ENCODE measurements around the gene KCTD2.

The KCTD2 gene

GRCh38 chr17:75077496-75078283, 30.7 kb downstream of the KCTD2 start:
- DNase-seq, result peak; percentile 48 to 54

DNA sequence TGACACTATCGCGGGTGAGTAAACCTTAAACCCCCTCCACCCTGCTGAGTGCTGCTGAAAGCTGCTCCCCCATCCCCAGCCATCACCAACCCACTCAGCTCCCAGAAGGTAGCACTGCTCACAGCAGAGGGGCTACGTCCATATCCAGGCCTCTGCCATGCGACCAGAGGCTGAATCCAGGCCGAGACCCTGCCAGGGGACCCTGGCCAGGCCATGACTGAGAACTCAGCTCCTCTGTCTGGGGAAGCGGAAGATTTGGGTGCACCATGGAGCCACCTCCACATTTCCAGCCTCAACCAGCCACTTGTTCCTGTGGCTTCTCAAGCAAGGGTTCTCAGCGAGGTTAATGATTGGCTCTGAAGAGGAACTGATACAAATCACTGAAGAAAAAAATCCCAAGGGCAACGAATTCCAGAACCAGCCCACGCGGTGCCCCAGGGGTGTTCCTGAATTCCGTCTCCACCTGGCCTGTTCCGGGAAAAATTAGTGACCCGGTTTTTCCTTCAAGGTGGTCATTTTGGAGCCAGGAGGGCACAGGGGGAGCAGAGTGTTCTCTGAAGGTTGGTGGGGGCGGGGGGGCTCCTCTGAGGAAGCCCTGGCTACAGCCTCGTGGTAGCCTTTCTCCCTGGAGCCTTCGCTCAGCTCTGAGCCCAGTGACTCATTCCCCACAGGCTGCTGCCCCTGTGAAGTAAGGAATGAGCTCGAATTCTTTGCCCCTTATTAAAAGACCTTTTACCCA, 31.4 kb downstream of the KCTD2 start:
- no peak for DNase-seq

DNA sequence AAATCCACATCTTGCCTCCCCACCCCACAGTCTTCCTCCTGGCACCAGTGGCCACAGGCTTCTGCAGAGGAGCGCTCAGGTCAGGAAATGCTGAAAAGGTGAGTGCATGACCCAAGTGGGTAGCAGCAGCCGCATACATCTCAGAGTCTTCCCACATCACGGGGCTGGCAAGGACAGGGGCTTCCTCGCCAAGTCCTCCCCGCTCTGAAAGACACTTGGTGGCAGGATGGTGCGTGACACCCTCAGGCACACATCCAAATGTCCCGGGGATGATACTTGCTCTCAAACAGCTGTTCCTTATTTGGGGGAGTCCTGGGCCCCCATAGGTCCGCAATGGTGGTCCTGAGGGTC, 32.0 kb downstream of the KCTD2 start:
- no peak for DNase-seq

- DNase-seq, result no peak
Measured at GRCh38 chr17:75081611-75082540, 34.9 kb downstream of the KCTD2 start.

- no peak for DNase-seq
Measured at GRCh38 chr17:75082683-75083082, 35.7 kb downstream of the KCTD2 start.

- DNase-seq, result no peak
Measured at GRCh38 chr17:75084039-75084660, 37.1 kb downstream of the KCTD2 start.

DNA sequence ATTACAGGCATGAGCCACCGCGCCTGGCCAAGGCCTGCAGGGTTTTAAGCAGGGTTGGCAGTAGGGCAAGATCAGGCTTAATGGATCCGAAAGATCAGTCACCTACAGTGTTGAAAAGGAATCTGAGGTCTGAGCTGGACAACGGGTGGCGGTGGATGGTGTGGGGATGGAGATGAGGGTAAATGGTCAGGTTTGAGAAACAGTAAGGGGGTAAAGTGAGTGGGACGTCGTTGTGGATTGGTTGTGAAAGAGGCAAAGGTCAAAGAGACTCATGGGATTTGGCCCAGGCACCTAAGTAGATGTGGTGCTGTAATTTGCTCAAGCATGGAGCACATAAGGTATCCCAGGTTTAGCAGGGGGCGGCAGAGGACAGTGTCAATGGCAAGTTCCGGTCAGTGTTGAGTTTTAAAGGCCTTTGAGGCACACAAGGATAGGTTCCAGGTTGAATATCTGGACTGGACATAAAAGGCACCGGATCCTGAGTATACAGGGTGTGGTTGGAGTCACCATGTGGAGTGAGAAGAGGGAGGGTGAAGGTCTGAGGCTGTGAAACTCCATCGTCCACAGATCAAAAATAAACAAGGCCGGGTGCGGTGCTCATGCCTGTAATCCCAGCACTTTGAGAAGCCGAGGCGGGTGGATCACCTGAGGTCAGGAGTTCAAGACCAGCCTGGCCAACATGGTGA, 39.6 kb downstream of the KCTD2 start:
- no peak for DNase-seq

DNA sequence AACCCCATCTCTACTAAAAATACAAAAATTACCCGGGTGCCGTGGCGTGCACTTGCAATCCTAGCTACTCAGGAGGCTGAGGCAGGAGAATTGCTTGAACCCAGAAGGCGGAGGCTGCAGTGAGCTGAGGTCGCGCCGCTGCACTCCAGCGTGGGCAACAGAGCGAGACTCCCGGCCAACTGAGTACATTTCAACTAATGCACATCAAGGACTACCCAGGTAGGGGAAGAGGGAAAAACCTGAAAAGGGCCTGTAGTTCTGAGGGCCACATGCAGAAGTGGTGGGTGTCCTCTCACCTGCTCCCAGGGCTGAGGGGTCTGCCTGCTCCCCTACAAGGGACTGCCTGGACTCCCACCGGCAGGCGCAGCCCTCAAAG, 40.1 kb downstream of the KCTD2 start:
- DNase-seq, result no peak

GRCh38 chr17:75087558-75088453, 40.8 kb downstream of the KCTD2 start, which contains the start of gene SLC16A5:
Gene SLC16A5, plus strand, starts transcription at chr17:75087954. Its CDS starts 5,683 bp downstream, at chr17:75093637.
- peak; percentile 44 to 72 for DNase-seq

GRCh38 chr17:75088465-75089417, 41.7 kb downstream of the KCTD2 start:
- peak in 1 of 2 donors; percentile 46 for DNase-seq

GRCh38 chr17:75090871-75091854, 44.1 kb downstream of the KCTD2 start:
- no peak for DNase-seq

DNA sequence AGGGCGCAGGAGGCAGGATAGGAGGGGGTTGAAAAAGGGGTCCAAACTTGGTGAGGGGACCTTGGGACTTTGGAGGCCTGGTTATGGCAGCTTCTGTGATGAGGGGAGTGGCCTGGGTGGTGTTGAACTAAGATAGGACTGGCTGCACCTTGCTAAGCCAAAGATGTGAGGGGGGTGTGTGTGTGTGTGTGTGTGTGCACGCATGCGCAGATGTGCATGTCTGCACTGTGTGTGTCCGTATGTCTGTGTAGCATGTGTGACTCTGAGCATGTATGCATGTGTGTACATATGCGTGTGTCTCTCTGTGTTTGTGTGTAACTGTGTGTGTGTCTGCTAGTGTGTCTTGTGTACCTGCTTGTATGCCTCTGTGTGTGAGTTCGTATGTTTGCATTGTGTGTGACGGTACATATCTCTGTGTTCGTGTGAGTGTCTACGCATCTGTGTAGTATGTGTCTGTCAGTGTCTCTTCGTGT, 44.9 kb downstream of the KCTD2 start:
- DNase-seq, result no peak

GRCh38 chr17:75093548-75094158, 46.6 kb downstream of the KCTD2 start:
- no peak for DNase-seq

- DNase-seq, result no peak
Measured at GRCh38 chr17:75094871-75095399, 47.9 kb downstream of the KCTD2 start.

- peak in 1 of 2 donors; percentile 66 for DNase-seq
Measured at GRCh38 chr17:75096082-75096625, 49.1 kb downstream of the KCTD2 start.

DNA sequence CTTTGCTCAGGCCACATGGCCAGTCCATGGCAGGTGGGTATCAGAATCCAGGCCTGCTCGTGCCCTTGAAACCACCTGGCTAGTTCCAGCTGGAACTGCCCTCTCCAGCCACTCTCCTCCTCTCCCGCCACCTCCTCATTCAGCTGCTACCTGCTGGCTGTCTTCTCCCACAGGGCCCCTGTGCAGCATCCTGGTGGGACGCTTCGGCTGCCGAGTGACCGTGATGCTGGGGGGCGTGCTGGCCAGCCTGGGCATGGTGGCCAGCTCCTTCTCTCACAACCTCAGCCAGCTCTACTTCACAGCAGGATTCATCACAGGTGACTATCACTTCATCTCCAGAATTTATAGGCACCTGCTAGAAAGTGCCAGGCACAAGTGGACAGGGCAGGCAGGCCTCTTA, 50.8 kb downstream of the KCTD2 start:
- DNase-seq, result no peak

- DNase-seq, result no peak
Measured at GRCh38 chr17:75098861-75099260, 51.8 kb downstream of the KCTD2 start.
